Hippocampal formation (tissue), 2 donors: ENCODE measurements around the gene SSH2.
A peak's percentile ranks its signal among the peaks of the same experiment; 100 is the strongest.
"Not testable (repeated sequence)": the region's sequence is repeated elsewhere in the genome, so short reads cannot be mapped to it uniquely, and the experiment has no call there.

ENCODE experiments used
- DNase-seq, 2 donors: peaks; one replicate each; lab custom pipeline; 2025; lab: John Stamatoyannopoulos, UW

The SSH2 gene

GRCh38 chr17:29874358-29874757 is 55.7 kb downstream of the SSH2 start:
- DNase-seq, result not testable (repeated sequence)

- no peak for DNase-seq
Observed at GRCh38 chr17:29873476-29873875, 56.6 kb downstream of the SSH2 start.

GRCh38 chr17:29870836-29871465 is 59.1 kb downstream of the SSH2 start:
- DNase-seq, result peak in 1 of 2 donors; percentile 59

- DNase-seq, result peak in 1 of 2 donors; percentile 19
Observed at GRCh38 chr17:29867643-29868181, 62.3 kb downstream of the SSH2 start.

GRCh38 chr17:29866746-29867404 is 63.2 kb downstream of the SSH2 start:
- no peak for DNase-seq

GRCh38 chr17:29864615-29865014 is 65.4 kb downstream of the SSH2 start:
- no peak for DNase-seq

- DNase-seq, result not testable (repeated sequence)
Observed at GRCh38 chr17:29864123-29864522, 65.9 kb downstream of the SSH2 start.

GRCh38 chr17:29862951-29863350 is 67.1 kb downstream of the SSH2 start:
- DNase-seq, result no peak

GRCh38 chr17:29862127-29862526 is 67.9 kb downstream of the SSH2 start:
- DNase-seq, result no peak

- DNase-seq, result not testable (repeated sequence)
Observed at GRCh38 chr17:29859445-29859844, 70.6 kb downstream of the SSH2 start.

- no peak for DNase-seq
Observed at GRCh38 chr17:29857823-29858222, 72.2 kb downstream of the SSH2 start.

GRCh38 chr17:29857105-29857504 is 72.9 kb downstream of the SSH2 start:
- not testable (repeated sequence) for DNase-seq

- DNase-seq, result no peak
Observed at GRCh38 chr17:29855686-29856085, 74.3 kb downstream of the SSH2 start.

- DNase-seq, result no peak
Observed at GRCh38 chr17:29848737-29849136, 81.3 kb downstream of the SSH2 start.

- DNase-seq, result no peak
Observed at GRCh38 chr17:29847527-29848400, 82.3 kb downstream of the SSH2 start.

- DNase-seq, result no peak
Observed at GRCh38 chr17:29847118-29847517, 82.9 kb downstream of the SSH2 start.

- no peak for DNase-seq
Observed at GRCh38 chr17:29846298-29846697, 83.7 kb downstream of the SSH2 start.

GRCh38 chr17:29844339-29845048 is 85.5 kb downstream of the SSH2 start:
- no peak for DNase-seq

- DNase-seq, result no peak
Observed at GRCh38 chr17:29840884-29841283, 89.1 kb downstream of the SSH2 start.

GRCh38 chr17:29839656-29840055 is 90.4 kb downstream of the SSH2 start:
- no peak for DNase-seq

GRCh38 chr17:29838961-29839360 is 91.1 kb downstream of the SSH2 start:
- no peak for DNase-seq

- no peak for DNase-seq
Observed at GRCh38 chr17:29837531-29837930, 92.5 kb downstream of the SSH2 start.
